Colonic mucosa (tissue), 4 donors: ENCODE results near the gene GNB1. TPM values are rescaled to one million over a fixed set of nuclear protein-coding genes. Genes with fewer than 3 reads are reported as not detected.

ENCODE experiments used
- DNase-seq: peaks from one replicate; pipeline ENCODE4 v3.0.0-alpha.2; 2020
- H3K27ac ChIP-seq: fragments of 200-600 bp; one replicate; pipeline ENCODE4 v1.8.0; 2021
- H3K27me3 ChIP-seq: fragments of 200-600 bp; one replicate; pipeline ENCODE4 v1.8.0; 2021
- H3K36me3 ChIP-seq: fragments of 200-600 bp; one replicate; pipeline ENCODE4 v1.8.0; 2021
- H3K4me1 ChIP-seq: fragments of 200-600 bp; one replicate; pipeline ENCODE4 v1.8.0; 2021; ENCODE audit warnings: mild to moderate bottlenecking
- H3K4me3 ChIP-seq: fragments of 200-600 bp; one replicate; pipeline ENCODE4 v1.8.0; 2021
- H3K9ac ChIP-seq, 2 donors: one replicate each; pipeline ENCODE4 v1.7.0; 2013; ENCODE audit warnings: control low read depth in 2 of 2, low read depth in 2 of 2, low read length in 2 of 2
- H3K9me3 ChIP-seq: fragments of 200-600 bp; one replicate; pipeline ENCODE4 v1.8.0; 2021
- CTCF ChIP-seq: fragments of 200-600 bp; IDR thresholded peaks from one replicate; pipeline ENCODE4 v1.8.0; 2022; ENCODE audit warnings: antibody characterized with exemption, mild to moderate bottlenecking
- intact Hi-C: fragments of 100-400 bp; cut with DNase I; formaldehyde crosslinking; loops from one replicate; pipeline ENCODE4 v1.14.1; 2022
- total RNA-seq, 2 donors: library from RNA; stranded (reverse); fragmentation: NEBNext Ultra II Directional in 1 of 2; extraction: Animal tissue kit (Norgen Biotek cat#: 25700) in 1 of 2; gene quantifications; one replicate each; pipeline ENCODE4 v1.2.1, GENCODE V29; 2021
- donor health status: healthy.
- donor health status: DM: no; HTN: no; CAD: no.
- donor health status: DM: no; HTN: no; CAD: no.

Gene GNB1
- total RNA-seq, 2 donors from 2014 or later: 281 to 367 TPM

- Histone ChIP-seq H3K4me3 (no peak overlapping the region), H3K4me1 (peaks cover 12% of the 10 kb centered on the region), H3K27ac (no peak overlapping the region), H3K36me3 (peaks cover 37% of the 10 kb centered on the region), H3K27me3 (no peaks in the 10 kb centered on the region), H3K9ac (no peak overlapping the region), H3K9me3 (no peaks in the 10 kb centered on the region)
- no peak for DNase-seq
- intact Hi-C loops: loop anchor here (5.0 kb wide), 1 partner anchor 120 kb away; no protein-coding TSS in a partner anchor
- TF ChIP-seq CTCF: no peak
Measured at GRCh38 chr1:1786836-1787605, 103.9 kb downstream of the GNB1 start.

- Histone ChIP-seq H3K27ac (no peak overlapping the region), H3K36me3 (peaks cover 31% of the 10 kb centered on the region), H3K9me3 (no peaks in the 10 kb centered on the region), H3K4me1 (peaks cover 25% of the 10 kb centered on the region), H3K4me3 (no peak overlapping the region), H3K9ac (no peak overlapping the region), H3K27me3 (no peaks in the 10 kb centered on the region)
- intact Hi-C loops: loop anchor here (5.0 kb wide), 1 partner anchor 122 kb away; no protein-coding TSS in a partner anchor
- DNase-seq: no peak
- TF ChIP-seq CTCF: no peak
Measured at GRCh38 chr1:1785666-1786065, 105.2 kb downstream of the GNB1 start.

GRCh38 chr1:1784933-1785332 is 106.0 kb downstream of the GNB1 start:
- Histone ChIP-seq H3K4me3 (no peak overlapping the region), H3K27ac (no peak overlapping the region), H3K36me3 (peaks cover 25% of the 10 kb centered on the region), H3K27me3 (no peaks in the 10 kb centered on the region), H3K9ac (no peak overlapping the region), H3K4me1 (peaks cover 29% of the 10 kb centered on the region), H3K9me3 (no peaks in the 10 kb centered on the region)
- TF ChIP-seq CTCF: no peak
- DNase-seq: no peak
- intact Hi-C loops: loop anchor here (5.0 kb wide), 1 partner anchor 122 kb away; no protein-coding TSS in a partner anchor

- intact Hi-C loops: no loop called here
- Histone ChIP-seq H3K9ac (peak overlapping the region; percentile 45 to 94), H3K36me3 (peaks cover 12% of the 10 kb centered on the region), H3K27ac (peak overlapping the region; percentile 94), H3K4me3 (no peak overlapping the region), H3K4me1 (peaks cover 38% of the 10 kb centered on the region), H3K27me3 (no peaks in the 10 kb centered on the region), H3K9me3 (no peaks in the 10 kb centered on the region)
- TF ChIP-seq CTCF: no peak
- peak; percentile 49 for DNase-seq
Measured at GRCh38 chr1:1783320-1783719, 107.6 kb downstream of the GNB1 start.

GRCh38 chr1:1782399-1783221 is 108.3 kb downstream of the GNB1 start:
- no peak for TF ChIP-seq CTCF
- peak; percentile 92 for DNase-seq
- Histone ChIP-seq H3K27me3 (no peaks in the 10 kb centered on the region), H3K4me3 (peak overlapping the region; percentile 32), H3K4me1 (peaks cover 38% of the 10 kb centered on the region), H3K9me3 (no peaks in the 10 kb centered on the region), H3K36me3 (peaks cover 8% of the 10 kb centered on the region), H3K27ac (peak overlapping the region; percentile 94), H3K9ac (peak overlapping the region; percentile 75 to 94)
- intact Hi-C loops: no loop called here
